ENCODE measurements around the gene PTGER1. TPM values are rescaled to one million over a fixed set of nuclear protein-coding genes. Genes with fewer than 3 reads are reported as not detected.
A peak's percentile ranks its signal among the peaks of the same experiment; 100 is the strongest.

Gene PTGER1
- total RNA-seq, 1 experiment from 2014 or later: 0.63 TPM

GRCh38 chr19:14450876-14451275 is 24.3 kb downstream of the PTGER1 start:
- H3K27me3 ChIP-seq (ENCODE audit: insufficient read depth, low read length): no peaks in the 10 kb centered on the region
- H2AK5ac ChIP-seq (ENCODE audit: insufficient read length, low read length): no peak overlapping the region
- no peak overlapping the region for H4K8ac ChIP-seq (replicated peaks; ENCODE audit: insufficient read length, low read depth, low read length)
- Mint-ChIP-seq H3K4me3 (no peak overlapping the region; a peak in 1 of 5 replicates), H3K27ac (peak overlapping the region in 1 of 3 experiments; percentile 55; a peak in 1 of 7 replicates), H3K4me1 (peaks cover 0 to 5% of the 10 kb centered on the region in 2 experiments; a peak in 1 of 4 replicates), H3K36me3 (ENCODE audit: insufficient read depth in 1 of 3, low read depth in 3 of 3) (peaks cover 43 to 73% (median 68%) of the 10 kb centered on the region in 3 experiments), H3K9me3 (no peaks in the 10 kb centered on the region), H3K27me3 (ENCODE audit: low read depth) (no peaks in the 10 kb centered on the region; the same call in 1 of the 2 replicates)
- H3K27ac ChIP-seq (ENCODE audit: insufficient read length, low read depth, low read length): no peak overlapping the region
- H3K56ac ChIP-seq (ENCODE audit: insufficient read length, low read depth, low read length): no peak overlapping the region
- H2AFZ ChIP-seq (ENCODE audit: low read length): no peak overlapping the region
- no peak overlapping the region for H2BK12ac ChIP-seq (ENCODE audit: insufficient read length, low read depth, low read length)
- no peak overlapping the region for H3K18ac ChIP-seq (ENCODE audit: insufficient read length, low read depth, low read length)
- no peak overlapping the region for H3T11ph ChIP-seq (ENCODE audit: low read length)
- no CpG with 5 or more reads among the region's 19 CpGs for WGBS (ENCODE audit: extremely low coverage, insufficient read length, low lambda C conversion rate)
- H4K5ac ChIP-seq (ENCODE audit: insufficient read length, low read depth, low read length): no peak overlapping the region
- no peak overlapping the region for H3K4ac ChIP-seq (ENCODE audit: low read depth, low read length)
- H2BK120ac ChIP-seq (ENCODE audit: low read depth, low read length, poor library complexity, severe bottlenecking): no peak overlapping the region
- H3K4me1 ChIP-seq (ENCODE audit: insufficient read depth, low read length): no peaks in the 10 kb centered on the region
- H4K20me1 ChIP-seq (ENCODE audit: control insufficient read depth, insufficient read depth, insufficient read length): peaks cover 5% of the 10 kb centered on the region
- H3K23me2 ChIP-seq (ENCODE audit: insufficient read length, low read depth, low read length, poor library complexity, severe bottlenecking): no peaks in the 10 kb centered on the region
- H4K91ac ChIP-seq (ENCODE audit: insufficient read length, low read depth, low read length): no peak overlapping the region
- H3K9ac ChIP-seq (ENCODE audit: extremely low read depth, insufficient read length, low read length): no peak overlapping the region
- no peaks in the 10 kb centered on the region for H3K79me2 ChIP-seq (ENCODE audit: insufficient read depth, low read length)
- H3K4me2 ChIP-seq (ENCODE audit: insufficient read depth, insufficient read length, low read length): no peak overlapping the region
- no peaks in the 10 kb centered on the region for H3K79me1 ChIP-seq (ENCODE audit: insufficient read depth, low read depth, low read length, poor library complexity, severe bottlenecking)
- no peak for DNase-seq
- TF ChIP-seq CTCF (conservative IDR thresholded peaks at IDR 0.05): no peak
- no peak overlapping the region for H2BK5ac ChIP-seq (ENCODE audit: insufficient read length, low read length)
- H3K9me3 ChIP-seq (ENCODE audit: control insufficient read depth, low read depth, low read length): no peaks in the 10 kb centered on the region
- no peak overlapping the region for H2BK20ac ChIP-seq (ENCODE audit: low read depth, low read length, poor library complexity, severe bottlenecking)
- no peak overlapping the region for H3K23ac ChIP-seq (ENCODE audit: insufficient read length, low read depth, low read length)
- H2BK15ac ChIP-seq (ENCODE audit: low read depth, low read length): no peak overlapping the region
- H3K14ac ChIP-seq (ENCODE audit: insufficient read depth, low read length): no peak overlapping the region
